GM19467 (cell line): ENCODE measurements around the gene C1orf146.
"Not testable (repeated sequence)": the region's sequence is repeated elsewhere in the genome, so short reads cannot be mapped to it uniquely, and the experiment has no call there.

Experiments
- ATAC-seq: cut with Tn5 transposase; IDR thresholded peaks from one replicate; pipeline ENCODE4 v1.9.1; 2021; ENCODE audit warnings: mild to moderate bottlenecking, moderate library complexity; ENCODE audit not compliant: unreplicated experiment

The C1orf146 gene, protein sequence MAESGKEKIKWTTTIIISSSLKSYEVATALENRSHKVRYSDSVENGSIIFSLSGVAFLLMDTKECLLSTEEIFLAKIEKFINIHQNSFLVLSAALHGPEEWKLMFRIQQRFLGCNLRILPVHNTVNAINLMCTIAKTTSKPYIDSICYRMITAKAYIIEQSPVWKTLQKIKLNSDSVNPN

DNA sequence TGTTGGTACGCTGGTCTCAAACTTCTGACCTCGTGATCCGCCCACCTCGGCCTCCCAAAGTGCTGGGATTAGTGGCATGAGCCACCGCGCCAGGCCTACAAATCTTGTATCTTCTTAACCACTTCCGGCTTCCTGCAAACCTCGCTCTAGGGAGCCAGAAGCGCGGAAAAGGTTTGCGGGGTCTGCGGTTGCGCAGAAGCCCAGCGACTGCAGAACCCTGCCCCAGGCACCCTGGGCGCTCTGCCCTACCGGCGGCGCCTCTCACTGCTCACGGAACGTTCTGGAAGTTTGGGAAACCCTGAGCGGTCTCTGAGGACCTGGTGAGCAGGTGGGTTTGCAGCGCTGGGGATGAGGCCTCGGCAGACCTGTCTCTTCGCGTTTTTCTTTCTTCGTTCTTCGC lies at the start of gene C1orf146:
Gene C1orf146 (plus strand): TSS at position 195 of the 400 bp plus-strand sequence. CDS start 13,506 bp downstream, outside the sequence.
- no peak for ATAC-seq

DNA sequence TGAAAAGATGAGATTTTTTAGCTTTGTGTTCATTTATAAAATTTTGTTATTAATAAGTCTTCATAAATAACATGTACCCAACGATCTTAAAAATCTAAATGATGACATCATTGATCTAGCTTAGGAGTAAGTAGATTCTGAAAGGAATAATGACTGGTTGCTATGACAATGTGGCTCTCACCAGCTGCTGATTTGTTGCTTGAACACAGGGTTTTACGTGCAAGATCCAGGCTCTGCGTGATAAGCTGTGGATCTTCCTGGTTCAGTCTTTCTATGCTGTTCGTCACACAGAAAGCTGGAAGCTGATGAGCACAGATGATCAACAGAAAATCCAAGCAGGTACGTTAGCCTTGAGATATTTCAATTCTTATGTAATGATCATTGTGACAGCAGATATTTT lies 49.1 kb upstream of the C1orf146 start:
- ATAC-seq: no peak

DNA sequence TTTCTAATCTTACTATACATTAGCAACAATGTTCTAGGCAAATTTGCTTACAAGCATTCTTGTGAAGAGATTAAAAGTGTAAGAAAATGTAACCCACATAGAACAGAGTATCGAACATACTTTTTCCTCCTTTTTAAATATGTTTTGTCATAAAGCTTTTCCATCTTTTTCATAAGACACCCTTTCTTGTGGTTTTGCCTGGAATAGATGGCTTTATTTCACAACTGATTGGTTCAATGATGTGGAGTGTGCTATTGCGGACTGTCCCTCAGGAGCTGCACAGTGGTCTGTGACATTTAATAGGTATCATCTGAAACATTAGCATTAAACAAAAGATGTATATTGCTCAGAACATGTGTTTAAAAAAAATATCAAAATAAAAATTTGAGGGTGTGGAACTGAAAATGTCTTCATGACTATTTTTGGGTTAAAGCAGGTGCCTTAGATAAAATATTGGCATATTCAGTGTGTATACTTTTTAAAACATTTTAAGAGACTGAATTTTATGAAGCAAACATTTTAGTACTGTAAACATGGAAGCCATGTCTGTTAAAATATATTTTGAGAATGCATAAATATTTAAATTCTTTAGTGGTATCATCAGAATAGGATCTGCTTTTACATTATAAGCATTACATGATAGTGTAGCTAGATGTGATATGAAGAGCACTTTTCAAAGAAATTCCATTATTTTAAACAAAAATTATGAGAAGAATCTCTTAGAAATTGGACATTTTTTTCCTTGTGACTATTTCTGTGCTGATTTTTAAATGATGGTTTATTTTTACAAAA lies 48.3 kb upstream of the C1orf146 start:
- ATAC-seq: no peak

DNA sequence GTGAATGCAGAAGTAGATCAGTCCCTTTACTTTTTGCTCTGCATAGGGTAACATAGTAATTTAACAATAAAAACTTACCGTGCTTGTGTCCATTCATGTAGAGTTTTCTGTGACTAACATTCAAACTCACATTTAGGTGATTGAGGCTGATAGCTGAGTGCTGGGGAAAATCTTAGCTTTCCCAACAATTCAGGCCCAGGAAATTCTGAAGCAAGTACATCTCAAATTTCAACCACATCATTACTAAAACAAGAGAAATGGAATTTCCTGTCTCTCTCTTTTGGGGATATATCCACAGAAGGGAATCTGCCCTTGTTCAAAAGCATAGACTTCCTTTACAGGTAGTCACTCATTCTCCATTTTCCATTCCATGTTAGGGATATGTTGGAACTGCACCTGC lies 33.1 kb upstream of the C1orf146 start:
- no peak for ATAC-seq

DNA sequence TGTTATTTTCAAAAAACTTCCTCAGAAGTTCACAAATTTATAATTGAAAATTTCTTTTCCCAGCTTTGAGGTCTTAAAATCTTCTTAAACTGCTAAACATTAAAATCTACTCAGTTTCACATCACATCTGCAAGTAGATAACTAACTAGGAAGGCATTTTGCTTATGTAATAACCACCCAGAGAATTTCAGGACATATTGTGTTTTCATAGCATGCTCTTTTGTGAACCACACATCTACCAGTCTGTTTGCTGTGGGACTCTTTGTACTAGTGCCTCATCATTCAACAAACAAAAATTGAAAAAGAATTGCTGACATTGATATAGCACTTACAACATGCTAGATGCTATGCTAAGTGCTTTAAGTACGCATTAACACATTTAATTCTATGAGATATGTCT lies 31.6 kb upstream of the C1orf146 start:
- ATAC-seq: no peak

DNA sequence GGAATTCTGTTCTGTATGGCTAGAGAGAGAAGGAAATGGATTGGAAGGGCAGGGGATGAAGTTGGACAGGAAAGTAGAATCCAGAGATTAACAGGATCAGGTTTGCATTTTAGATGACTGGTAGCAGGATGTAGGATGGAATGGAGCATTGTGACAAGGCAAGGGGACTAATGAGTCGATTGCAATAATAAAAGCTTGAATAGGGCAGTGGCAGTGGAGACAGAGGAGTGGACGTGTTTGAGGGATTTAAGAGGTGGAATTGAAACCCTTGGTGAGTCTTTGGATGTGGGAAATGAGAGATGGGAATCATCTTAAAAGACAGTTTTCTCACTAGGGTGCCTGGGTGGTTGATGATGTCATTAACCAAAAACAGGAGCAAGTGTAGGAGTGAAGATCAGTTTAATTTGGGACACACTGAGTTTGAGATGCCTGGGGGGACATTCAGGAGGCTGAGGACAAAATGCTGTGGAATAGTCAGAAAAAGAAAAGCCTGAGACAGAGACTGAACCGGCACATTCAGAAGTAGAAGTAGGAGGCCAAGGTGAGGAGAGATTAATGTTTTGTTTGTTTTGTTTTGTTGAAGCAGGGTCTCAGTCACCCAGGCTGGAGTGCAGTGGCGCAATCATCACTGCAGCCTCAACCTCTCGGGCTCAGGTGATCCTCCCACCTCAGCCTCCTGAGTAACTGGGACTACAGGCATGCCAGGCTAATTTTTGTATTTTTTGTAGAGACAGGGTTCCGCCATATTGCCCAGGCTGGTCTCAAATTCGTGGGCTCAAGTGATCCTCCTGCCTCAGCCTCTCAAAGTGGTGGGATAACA lies 29.1 kb upstream of the C1orf146 start:
- ATAC-seq: no peak

DNA sequence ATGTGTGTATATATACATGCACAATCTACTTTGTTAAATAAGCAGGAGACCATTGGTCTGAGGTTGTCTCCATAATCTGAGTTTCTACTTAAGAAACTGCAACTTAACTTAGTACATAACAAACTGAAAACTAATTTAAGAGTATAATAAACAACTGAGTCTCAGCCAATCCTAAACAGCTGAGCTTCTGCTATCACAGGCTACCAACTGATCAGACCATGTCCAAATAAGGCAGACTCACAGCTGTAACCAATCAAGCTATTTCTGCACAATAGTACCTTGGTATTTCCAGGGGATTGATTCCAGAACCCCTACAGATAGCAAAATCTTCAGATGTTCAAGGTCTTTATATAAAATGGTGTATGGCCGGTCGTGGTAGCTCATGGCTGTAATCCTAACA lies 26.0 kb upstream of the C1orf146 start:
- ATAC-seq: no peak

DNA sequence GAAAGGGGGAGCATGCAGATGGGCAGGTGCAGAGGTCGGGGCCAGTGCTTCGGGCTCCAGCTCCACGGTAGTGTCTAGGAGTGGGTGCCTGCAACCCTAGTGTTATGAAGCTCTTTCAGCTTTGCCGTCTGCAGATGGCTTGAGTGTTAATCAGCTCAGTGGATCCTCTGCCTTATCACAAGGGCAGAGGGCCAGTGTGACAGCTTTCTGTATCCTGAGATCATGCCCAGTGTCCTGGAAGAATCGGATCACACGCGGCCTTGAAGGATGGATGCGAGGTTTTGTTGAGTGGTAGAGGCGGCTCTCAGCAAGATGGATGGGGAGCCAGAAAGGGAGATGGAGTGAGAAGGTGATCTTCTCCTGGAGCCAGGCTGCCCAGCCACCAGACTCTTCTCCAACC lies 25.5 kb upstream of the C1orf146 start:
- no peak for ATAC-seq

DNA sequence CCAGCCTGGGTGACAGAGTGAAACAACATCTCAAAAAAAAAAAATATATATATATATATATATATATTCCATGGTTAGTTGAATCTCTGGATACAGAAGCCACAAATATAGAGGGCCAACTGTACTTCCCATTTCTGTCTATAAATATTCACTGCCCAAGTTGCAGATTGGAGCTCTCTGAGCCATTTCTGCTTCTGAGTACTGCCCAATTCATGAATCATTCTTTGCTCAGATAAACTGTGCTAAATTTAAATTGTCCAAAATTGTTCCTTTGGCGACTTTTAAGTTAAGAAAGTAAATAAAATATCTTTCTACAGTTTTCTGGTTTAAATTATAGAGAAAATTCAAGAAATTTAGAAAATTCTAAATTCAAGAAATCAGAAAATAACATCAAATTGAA lies 23.2 kb upstream of the C1orf146 start:
- ATAC-seq: no peak

DNA sequence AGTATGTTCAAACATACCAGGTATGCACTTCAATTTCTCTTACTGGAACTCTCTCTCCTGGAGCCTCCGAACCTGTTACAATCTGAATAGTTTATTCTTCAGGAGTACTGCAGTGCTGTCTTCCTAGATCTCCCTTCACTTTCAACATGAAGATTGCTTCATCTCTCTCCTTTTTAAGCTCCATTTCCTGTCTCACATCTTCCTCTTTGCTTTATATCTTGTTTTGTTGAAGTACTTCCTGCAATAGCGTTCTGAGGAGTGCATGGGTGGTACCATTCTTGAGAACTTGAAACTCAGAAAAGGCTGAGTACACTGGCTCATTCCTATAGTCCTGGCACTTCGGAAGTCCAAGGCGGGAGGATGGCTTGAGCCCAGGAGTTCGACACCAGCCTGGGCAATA lies 15.7 kb upstream of the C1orf146 start:
- ATAC-seq: no peak

DNA sequence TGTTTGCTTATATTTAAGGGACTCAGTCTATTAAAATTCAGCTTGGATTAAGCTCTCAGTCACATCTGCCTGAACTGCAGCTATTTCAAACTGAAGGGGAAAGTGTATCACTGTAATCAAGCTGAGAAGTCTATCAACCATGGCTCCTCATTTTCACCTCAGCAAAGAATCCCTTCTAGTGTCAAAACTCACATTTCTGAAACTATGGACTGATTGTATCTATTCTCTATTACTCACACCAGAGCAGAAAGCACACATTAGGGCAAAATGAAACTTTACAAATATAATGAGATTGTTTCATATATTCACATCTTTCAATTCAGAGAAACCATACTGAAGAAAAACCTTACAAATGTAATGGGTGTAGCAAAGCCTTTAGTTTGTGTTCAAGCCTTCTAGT lies 14.6 kb upstream of the C1orf146 start:
- ATAC-seq: no peak

DNA sequence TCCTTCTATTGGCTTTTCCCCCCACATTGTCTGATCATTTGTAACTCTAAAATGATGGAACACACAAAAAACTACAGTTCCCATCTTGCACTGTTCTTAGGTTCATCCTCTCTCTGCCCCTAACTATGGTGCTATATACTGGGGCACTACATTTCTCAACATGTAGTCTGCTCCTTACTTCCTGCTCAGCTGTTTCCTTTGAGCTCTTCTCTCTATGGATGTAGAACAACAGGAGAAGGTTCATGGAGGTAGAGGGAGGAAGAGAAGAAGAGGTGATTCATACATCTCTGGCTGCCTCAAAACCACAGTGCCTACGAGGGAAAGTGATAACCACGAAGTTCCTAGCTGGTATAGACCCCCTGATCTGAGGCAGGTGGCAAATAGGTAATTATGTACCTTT lies 7.0 kb upstream of the C1orf146 start:
- no peak for ATAC-seq

DNA sequence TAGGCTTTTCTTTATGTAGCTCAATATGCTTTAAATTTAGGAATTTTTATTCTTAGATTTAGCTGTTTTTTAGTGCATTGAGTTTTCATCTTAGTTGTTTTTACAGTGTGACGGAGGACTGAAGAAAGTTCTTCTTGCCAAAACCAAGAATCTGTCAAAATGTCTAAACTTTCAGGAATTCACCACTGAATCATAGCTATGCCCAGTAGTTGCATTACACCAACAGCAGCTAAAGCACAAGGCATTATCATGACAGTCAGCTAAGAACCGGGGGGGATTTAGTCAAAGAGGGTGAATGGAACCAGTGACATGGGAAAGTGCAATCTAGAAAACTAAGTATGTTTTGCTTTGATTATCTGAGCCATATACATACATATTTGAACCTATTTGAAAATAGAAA lies 6.5 kb upstream of the C1orf146 start:
- ATAC-seq: no peak

DNA sequence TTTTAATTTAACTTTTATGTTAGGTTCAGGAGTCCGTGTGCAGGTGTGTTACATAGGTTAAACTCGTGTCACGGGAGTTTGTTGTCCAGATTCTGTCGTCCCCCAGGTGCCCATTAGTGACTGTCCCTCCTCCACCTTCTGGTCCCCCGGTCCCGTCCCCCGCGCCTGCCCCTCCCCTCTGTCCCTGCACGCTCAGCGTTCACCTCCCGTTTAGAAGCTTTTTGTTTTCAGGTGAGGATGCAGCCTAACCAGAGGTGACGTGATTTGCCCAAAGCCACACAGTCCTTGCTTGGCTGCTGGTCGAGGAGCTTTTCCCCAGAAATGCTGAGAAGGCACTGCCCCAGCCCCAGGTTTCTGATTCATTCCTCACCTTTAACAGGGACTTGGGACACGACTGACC lies 844 bp downstream of the C1orf146 start:
- ATAC-seq: no peak

DNA sequence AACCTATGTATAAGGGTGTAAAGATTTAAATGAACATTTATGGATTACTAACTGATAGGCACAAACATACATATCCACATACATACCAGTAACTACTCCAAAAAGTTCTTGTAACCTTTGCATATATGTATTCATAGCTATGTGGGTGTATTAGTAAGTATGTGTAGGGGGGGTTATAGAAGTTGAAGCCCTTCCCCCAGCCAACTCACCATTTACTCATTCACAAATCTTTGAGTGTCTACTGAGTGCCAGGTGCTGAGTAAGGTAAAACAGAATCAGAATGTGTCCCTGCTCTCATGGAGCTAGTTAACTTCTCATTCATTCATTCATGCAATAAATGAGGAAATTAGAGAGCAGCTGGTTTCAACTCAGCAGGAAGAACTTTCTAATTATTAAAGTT lies 1.3 kb downstream of the C1orf146 start:
- ATAC-seq: no peak

DNA sequence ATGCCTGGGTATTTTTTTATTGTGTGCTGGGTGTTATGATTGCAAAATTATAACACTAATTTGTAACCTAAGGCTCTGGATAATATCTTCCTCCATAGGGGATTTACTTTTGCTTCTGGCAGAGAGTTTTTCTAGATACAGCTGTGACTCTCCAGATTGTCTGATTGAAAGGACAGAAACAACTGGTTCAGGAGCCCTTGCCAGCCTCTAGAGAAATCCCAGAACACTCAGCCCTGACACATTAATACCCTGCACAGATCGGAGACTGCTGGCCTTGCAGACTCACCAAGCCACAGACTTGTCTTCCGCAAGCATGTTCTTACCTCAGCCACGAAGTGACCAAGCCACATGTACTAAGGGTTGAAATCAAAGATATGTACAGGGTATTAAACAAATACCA lies 10.7 kb downstream of the C1orf146 start:
- no peak for ATAC-seq

DNA sequence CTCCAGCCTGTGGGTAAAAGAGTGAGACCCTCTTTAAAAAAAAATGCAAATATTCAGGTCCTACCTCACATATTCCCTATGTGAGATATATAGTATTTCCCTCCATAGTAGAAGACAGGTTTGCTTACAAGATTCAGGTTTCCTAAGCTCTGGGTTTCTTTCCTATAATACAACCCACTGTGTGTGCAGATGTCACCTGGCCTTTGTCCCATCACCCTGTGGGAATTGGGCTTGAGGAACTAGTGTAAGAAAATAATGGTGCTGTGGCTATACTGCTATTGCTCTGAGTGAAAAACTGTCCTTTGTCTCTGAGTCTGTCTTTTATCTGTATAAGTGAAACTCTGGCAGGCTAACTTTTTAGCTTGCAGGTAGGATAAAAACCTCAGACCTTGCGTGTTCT lies 13.0 kb downstream of the C1orf146 start:
- ATAC-seq: no peak

DNA sequence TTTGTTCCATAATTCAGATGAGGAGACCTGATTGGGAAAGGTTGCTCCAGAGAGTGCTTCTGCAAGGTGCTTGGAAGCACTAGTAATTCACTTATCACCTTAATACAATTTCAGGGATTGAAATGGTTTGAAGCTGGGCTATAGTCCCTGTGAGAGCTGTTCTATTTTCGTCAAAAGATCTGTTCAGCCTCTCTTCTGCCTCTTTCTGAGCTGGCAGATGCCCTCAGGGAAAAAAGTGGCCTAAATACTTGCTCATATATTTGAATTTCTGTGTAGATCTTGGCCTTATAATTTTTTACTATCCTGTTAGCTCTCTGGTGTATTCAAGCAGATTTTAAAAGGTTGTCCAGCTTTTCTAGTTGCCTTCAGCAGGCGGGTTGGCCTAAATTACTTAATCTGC lies 22.3 kb downstream of the C1orf146 start:
- ATAC-seq: no peak

DNA sequence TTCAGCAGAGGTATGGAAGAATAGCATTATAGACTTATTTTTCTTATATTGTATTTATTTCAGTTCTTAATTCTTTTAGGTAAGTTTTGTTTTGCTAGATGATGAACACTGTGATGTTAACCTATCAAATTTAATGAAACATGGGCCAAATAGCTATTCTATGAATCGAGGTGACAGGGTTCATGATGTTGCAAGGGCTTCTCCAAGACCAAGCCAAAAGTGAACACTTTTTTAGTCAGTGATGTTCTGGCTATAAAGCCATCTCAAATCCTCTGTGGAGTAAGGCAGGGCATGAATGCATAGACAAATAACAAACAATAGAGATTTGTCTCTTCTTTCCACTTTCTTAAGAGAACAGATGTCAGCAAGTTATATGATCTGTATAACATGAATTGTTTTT lies 26.7 kb downstream of the C1orf146 start:
- ATAC-seq: no peak

DNA sequence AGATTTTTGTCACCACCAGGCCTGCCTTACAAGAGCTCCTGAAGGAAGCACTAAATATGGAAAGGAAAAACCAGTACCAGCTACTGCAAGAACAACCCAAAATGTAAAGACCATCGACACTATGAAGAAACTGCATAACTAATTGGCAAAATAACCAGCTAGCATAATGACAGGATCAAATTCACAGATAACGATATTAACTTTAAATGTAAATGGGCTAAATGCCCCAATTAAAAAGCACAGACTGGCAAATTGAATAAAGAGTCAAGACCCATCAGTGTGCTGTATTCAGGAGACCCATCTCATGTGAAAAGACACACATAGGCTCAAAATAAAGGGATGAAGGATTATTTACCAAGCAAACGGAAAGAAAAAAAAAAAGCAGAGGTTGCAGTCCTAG lies 37.0 kb downstream of the C1orf146 start:
- ATAC-seq: not testable (repeated sequence)

DNA sequence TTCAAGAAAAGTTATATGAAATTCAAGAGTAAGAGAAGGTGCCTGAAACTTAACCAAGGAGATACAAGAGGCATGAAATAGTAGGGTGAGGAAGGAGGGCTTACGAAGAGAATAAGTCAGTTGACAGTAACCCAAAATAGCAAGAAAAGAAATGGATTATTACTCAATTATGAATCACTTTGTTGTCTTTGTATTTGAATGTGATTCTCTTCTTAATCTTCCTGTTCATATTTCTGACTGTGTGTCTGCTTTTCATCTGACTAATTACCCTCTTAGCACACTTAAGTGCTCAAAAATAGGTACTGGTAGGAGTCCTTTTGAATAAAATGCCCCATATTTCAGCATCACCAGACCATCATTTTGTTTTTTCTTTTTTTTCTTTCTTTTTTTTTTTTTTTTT lies 41.6 kb downstream of the C1orf146 start:
- ATAC-seq: no peak

DNA sequence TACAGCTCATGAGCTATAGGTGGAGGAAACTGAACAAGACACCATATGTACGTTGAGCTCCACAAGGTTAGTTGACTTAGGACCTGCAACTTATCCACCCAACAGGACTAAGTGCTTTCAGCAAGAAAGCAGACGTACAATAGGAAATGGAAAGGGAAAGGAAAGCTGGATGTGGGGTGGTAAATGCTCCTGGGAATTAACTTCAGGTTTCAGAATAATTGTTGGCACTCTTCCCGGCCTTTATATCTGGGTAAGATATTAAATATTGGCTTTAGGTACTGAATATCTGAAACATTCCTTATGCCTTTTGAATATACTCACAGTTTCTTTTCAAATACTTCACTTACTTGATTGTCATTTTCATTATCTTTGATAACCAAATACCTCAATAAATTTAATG lies 44.8 kb downstream of the C1orf146 start:
- ATAC-seq: no peak
